CD4-positive, alpha-beta T cell treated with Interferon alpha-2 for 1 hour (primary cell): ENCODE data around the gene ERBB4.
"Not testable (repeated sequence)": the region's sequence is repeated elsewhere in the genome, so short reads cannot be mapped to it uniquely, and the experiment has no call there.

Experiments
- DNase-seq, 2 donors: peaks; one replicate each; pipeline ENCODE4 v3.0.0-alpha.2; 2020 to 2022

Gene ERBB4

GRCh38 chr2:211665299-211665698 is 873.3 kb downstream of the ERBB4 start:
- no peak for DNase-seq

GRCh38 chr2:211664321-211664720 is 874.3 kb downstream of the ERBB4 start:
- DNase-seq = no peak

GRCh38 chr2:211654211-211654780 is 884.3 kb downstream of the ERBB4 start:
- DNase-seq = no peak

GRCh38 chr2:211652327-211652726 is 886.3 kb downstream of the ERBB4 start:
- no peak for DNase-seq

- no peak for DNase-seq
These were observed 889.3 kb downstream of the ERBB4 start for GRCh38 chr2:211649331-211649730.

GRCh38 chr2:211631503-211631902 is 907.1 kb downstream of the ERBB4 start:
- no peak for DNase-seq

GRCh38 chr2:211623096-211623495 is 915.5 kb downstream of the ERBB4 start:
- no peak for DNase-seq

GRCh38 chr2:211620986-211621385 is 917.6 kb downstream of the ERBB4 start:
- DNase-seq = no peak

GRCh38 chr2:211617803-211618202 is 920.8 kb downstream of the ERBB4 start:
- no peak for DNase-seq

- DNase-seq = no peak
These were observed 927.0 kb downstream of the ERBB4 start for GRCh38 chr2:211611621-211612020.

GRCh38 chr2:211611061-211611518 is 927.5 kb downstream of the ERBB4 start:
- peak in 1 of 2 donors; percentile 38 for DNase-seq

GRCh38 chr2:211609127-211609526 is 929.5 kb downstream of the ERBB4 start:
- DNase-seq = no peak

- no peak for DNase-seq
These were observed 939.5 kb downstream of the ERBB4 start for GRCh38 chr2:211599146-211599545.

GRCh38 chr2:211598238-211598637 is 940.4 kb downstream of the ERBB4 start:
- no peak for DNase-seq

GRCh38 chr2:211592006-211592405 is 946.6 kb downstream of the ERBB4 start:
- not testable (repeated sequence) for DNase-seq

GRCh38 chr2:211591426-211591825 is 947.2 kb downstream of the ERBB4 start:
- DNase-seq = no peak

- DNase-seq = no peak
These were observed 970.2 kb downstream of the ERBB4 start for GRCh38 chr2:211568439-211568838.

GRCh38 chr2:211564441-211564840 is 974.2 kb downstream of the ERBB4 start:
- no peak for DNase-seq

GRCh38 chr2:211545582-211545981 is 993.0 kb downstream of the ERBB4 start:
- DNase-seq = no peak

GRCh38 chr2:211534632-211535031 is 1004.0 kb downstream of the ERBB4 start:
- no peak for DNase-seq

GRCh38 chr2:211524248-211524647 is 1014.4 kb downstream of the ERBB4 start:
- not testable (repeated sequence) for DNase-seq

- no peak for DNase-seq
These were observed 1022.1 kb downstream of the ERBB4 start for GRCh38 chr2:211516537-211516936.

GRCh38 chr2:211514049-211514448 is 1024.6 kb downstream of the ERBB4 start:
- no peak for DNase-seq

- no peak for DNase-seq
These were observed 1025.2 kb downstream of the ERBB4 start for GRCh38 chr2:211513446-211513845.

GRCh38 chr2:211512806-211513205 is 1025.8 kb downstream of the ERBB4 start:
- no peak for DNase-seq
